ENCODE results near the gene CCT8.

DNA sequence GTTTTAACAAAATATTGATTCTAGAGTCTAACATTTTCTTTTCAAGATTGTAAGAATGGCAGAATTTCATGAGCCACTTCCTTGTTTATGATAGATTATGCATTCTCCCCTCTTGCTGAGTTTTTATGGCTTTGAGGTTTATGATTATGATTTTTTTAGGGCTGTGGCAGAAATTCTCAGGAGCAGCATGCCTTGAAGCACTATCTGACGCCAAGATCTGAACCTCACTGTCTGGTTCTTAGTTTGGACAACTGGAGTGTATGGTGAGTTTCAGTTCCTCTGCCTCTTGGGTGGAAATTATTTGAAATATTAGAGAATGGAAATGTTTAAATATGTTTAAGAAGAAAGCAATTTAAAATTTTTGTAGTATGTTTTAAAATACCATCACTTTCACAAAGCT is 38.8 kb downstream of the CCT8 start:
- no peak for TF ChIP-seq CTCF (IDR thresholded peaks at IDR 0.05 in 4 of 5, conservative IDR thresholded peaks at IDR 0.05 in 1 of 5)
- TF ChIP-seq POLR2A (IDR thresholded peaks at IDR 0.05), result no peak

Data from gastrocnemius medialis (tissue), 4 donors.